ENCODE results near the gene DNAJA3.

GRCh38 chr16:4384509-4384942 lies 41.1 kb upstream of the DNAJA3 start:
- no peak for TF ChIP-seq CTCF (IDR thresholded peaks at IDR 0.05)
- TF ChIP-seq ZFX (IDR thresholded peaks at IDR 0.05; ENCODE audit: borderline replicate concordance) = no peak
